ENCODE measurements around the gene GTF2B. TPM values are rescaled to one million over a fixed set of nuclear protein-coding genes. Genes with fewer than 3 reads are reported as not detected.
"Not testable (repeated sequence)": the region's sequence is repeated elsewhere in the genome, so short reads cannot be mapped to it uniquely, and the experiment has no call there.

Gene GTF2B
- total RNA-seq, 1 donor from 2014 or later: 31.3 TPM

- no peak for DNase-seq (ENCODE audit: low read depth)
Measured at GRCh38 chr1:88885933-88886332, 5.4 kb downstream of the GTF2B start.

GRCh38 chr1:88883156-88883555 lies 8.2 kb downstream of the GTF2B start:
- no peak for DNase-seq (ENCODE audit: low read depth)

- DNase-seq (ENCODE audit: low read depth): not testable (repeated sequence)
Measured at GRCh38 chr1:88880717-88881116, 10.7 kb downstream of the GTF2B start.

- DNase-seq (ENCODE audit: low read depth): no peak
Measured at GRCh38 chr1:88878731-88879130, 12.6 kb downstream of the GTF2B start.

GRCh38 chr1:88877911-88878310 lies 13.5 kb downstream of the GTF2B start:
- DNase-seq (ENCODE audit: low read depth): no peak

GRCh38 chr1:88877382-88877825 lies 14.0 kb downstream of the GTF2B start:
- peak; percentile 34 for DNase-seq (ENCODE audit: low read depth)

DNA sequence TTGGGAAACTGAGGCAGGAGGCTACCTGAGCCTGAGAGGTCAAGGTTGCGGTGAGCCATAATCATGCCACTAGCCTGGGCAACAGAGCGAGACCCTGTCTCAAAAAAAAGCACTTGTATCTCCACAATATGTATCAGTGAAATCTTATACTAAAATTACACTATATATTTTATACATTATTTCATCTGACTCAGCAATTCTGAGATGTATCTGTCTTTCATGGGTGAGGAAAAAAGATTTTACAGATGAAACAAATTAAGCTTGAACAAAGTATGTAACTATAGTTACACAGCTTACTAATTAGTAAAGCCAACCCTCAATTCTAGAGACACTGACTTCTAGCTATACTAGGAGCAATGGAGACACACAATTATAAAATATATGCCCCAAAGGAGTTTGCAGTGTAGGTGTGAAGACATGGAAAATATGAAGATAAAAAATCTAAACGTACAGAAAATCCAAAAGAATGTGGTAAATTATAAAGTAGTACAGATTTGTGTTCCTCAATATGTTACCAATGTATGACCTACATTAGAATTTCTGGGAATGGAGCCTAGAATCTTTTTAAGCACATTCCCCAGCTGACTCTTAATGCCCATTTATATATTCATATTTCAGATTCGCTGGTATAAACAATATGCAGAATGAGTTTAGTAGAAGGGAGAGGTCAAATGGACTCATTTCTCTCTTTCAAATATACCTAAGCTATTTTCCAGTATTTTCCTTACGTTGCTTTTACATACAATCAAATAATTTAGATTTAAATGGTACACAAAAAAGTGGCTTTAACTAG lies 14.6 kb downstream of the GTF2B start:
- DNase-seq (ENCODE audit: low read depth): no peak

DNA sequence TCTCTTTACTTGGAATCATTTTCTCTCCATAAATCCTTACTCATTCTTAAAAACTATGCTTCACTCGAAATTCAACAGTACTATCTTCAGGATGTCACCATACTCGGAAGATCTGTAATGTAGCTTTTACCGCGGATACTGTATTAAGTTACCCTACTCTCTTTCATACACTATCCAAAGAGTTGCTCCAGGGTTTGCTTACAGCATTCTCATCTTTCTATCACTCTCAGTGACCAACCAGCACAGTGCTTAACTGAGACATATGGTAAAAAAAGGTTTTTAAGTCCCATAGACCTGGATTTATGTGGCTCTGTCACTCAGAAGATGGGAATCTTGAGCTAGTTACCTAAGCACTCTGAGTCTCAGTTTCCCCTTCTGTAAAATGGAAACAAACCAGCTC lies 15.8 kb downstream of the GTF2B start:
- no peak for DNase-seq (ENCODE audit: low read depth)

DNA sequence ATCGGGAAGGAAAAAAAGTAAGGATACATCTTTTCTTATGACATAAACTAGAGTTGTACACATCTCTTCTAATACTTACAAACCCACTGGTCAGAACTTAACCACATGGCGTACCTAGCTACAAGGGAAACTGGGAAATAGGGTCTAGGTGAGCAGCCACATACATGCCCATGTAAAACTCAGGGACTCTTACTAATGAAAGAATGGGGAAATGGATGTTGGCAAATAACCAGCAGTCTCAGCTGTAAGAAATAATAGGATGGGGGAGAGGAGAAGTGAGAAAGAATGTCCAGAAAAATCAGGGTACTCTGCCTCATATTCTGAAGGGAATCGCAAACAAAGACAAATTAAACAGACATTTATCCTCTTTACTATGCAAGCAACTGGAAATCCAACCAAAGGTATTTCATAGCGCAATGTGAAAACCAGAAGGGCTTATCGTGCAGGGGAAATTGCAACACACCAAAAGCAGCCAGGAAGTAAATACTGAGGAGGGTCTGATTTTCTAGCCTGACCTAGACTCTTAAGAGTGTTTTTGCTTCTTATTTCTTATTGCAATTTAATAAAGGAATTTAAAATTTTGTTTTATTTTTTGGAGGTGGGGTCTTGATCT lies 17.5 kb downstream of the GTF2B start:
- DNase-seq (ENCODE audit: low read depth): no peak

GRCh38 chr1:88869644-88870043 lies 21.7 kb downstream of the GTF2B start:
- DNase-seq (ENCODE audit: low read depth): not testable (repeated sequence)

GRCh38 chr1:88867743-88868521 lies 23.4 kb downstream of the GTF2B start:
- peak; percentile 21 for DNase-seq (ENCODE audit: low read depth)

- peak; percentile 33 for DNase-seq (ENCODE audit: low read depth)
Measured at GRCh38 chr1:88851303-88852063, 39.9 kb downstream of the GTF2B start.

GRCh38 chr1:88847643-88848042 lies 43.7 kb downstream of the GTF2B start:
- peak; percentile 20 for DNase-seq (ENCODE audit: low read depth)

DNA sequence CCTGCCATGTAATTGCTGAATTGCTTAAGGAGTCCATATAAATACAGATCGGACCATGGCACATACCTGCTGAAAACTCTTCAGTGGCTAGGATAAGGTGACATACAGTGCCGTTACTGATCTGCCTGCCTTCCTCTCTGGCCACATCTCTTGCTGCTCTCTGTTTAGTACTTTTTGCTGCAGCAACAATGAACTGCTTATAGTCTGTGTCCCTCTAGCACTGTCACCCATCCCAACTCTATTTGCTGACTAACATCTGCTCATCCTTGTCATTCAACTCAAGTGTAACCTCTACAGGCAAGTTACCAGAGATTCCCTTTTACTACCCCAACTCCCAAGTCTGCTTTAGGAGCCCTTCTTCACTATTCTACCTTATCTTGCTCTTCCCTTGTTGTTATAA lies 65.6 kb downstream of the GTF2B start:
- no peak for DNase-seq (ENCODE audit: low read depth)

DNA sequence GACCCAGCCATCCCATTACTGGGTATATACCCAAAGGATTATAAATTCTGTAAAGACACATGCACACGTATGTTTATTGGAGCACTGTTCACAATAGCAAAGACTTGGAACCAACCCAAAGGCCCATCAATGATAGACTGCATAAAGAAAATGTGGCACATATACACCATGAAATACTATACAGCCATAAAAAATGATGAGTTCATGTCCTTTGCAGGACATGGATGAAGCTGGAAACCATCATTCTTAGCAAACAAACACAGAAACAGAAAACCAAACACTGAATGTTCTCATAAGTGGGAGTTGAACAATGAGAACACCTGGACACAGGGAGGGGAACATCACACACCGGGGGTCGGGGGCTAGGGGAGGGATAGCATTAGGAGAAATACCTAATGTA lies 71.7 kb downstream of the GTF2B start:
- not testable (repeated sequence) for DNase-seq (ENCODE audit: low read depth)

- DNase-seq (ENCODE audit: low read depth): no peak
Measured at GRCh38 chr1:88813471-88813870, 77.9 kb downstream of the GTF2B start.

- no peak for DNase-seq (ENCODE audit: low read depth)
Measured at GRCh38 chr1:88812366-88812765, 79.0 kb downstream of the GTF2B start.

DNA sequence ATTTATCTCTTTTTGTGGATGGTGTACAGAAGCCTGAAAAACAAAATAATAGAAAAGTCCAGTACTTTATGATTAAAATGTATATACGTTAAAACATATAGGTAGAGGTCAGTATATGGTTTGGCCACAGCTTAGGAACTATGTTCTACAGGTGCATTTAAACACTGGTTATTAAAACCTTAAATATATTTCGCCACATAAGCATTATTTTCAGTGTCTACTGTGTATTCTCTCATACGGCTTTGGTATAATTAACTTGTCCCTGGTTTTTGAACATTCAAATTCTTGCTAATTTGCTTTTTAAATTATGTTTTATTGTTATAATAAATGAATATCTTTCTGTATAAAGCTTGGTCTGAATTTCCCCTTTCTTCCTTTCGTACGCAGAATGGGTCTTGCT lies 87.9 kb downstream of the GTF2B start:
- no peak for DNase-seq (ENCODE audit: low read depth)

DNA sequence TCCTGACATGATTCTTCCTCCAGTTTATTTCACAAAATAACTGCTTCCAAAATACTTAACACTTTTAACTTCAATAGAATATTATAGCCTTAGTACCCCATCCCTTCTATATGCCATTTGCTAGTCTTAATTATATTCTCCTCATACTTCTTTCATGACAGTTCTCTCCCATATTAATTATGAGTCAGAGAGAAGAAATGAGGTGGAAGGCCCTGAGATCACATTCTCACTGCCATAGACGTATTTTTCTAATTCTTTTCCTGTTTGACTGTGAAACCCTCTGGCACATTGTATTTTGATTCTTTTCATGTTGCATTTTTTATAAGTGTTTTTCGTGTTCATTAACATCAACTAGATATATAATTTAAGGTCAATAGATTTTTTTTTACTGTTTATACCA lies 88.4 kb downstream of the GTF2B start:
- peak; percentile 21 for DNase-seq (ENCODE audit: low read depth)
